Measurements from ENCODE around the gene DDX41.

Gene DDX41

DNA sequence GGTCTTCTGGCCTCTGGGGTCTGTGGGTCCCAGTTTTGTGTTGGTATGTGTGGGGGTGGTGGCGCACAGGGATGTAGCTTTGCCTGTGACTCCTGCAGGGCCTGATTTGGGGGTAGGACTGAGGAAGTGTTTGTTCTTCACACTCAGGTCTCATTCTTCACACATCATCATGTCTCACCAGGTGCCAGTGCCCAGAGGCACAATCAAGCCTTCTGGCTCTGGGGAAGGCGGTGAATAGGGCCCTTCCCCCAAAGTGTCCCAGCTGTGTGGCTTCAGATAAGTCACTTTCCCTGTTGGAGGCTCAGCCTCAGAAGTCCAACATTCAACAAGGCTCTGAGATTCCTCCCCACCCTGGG lies 48.5 kb downstream of the DDX41 start:
- peaks cover 0 to 42% (median 34%) of the 10 kb centered on the region in 4 donors for H3K4me1 ChIP-seq
- intact Hi-C loops (cut with DNase I; ENCODE audit: low total_unique reads), result no loop called here

DNA sequence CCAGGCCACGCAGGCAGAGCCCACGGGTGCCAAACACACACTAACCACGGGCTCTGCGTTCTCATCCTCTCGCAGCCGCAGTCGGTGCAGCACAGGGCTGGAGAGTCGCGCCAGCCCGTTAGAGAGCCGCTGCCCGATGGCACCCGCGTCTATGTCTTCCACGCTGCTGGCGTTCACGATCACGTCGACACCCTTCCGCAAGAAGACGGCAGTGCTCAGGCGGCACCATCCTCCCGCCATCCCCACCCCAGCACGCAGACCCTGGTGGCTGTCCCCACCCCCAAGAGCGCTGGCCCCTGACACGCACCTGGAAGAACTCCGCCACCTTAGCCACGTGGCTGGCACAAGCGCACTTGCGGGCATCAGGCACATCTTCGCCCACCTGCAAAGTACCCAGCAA lies 49.3 kb downstream of the DDX41 start:
- peaks cover 0 to 37% (median 29%) of the 10 kb centered on the region in 4 donors for H3K4me1 ChIP-seq
- intact Hi-C loops (cut with DNase I; ENCODE audit: low total_unique reads), result no loop called here
- no peaks in the 10 kb centered on the region for H3K27me3 ChIP-seq
- H3K9me3 ChIP-seq, result no peaks in the 10 kb centered on the region
- H3K4me3 ChIP-seq, result no peak overlapping the region
- H3K36me3 ChIP-seq, result peaks cover 27 to 40% (median 33%) of the 10 kb centered on the region in 3 donors
- no peak overlapping the region for H3K27ac ChIP-seq
- TF ChIP-seq CTCF (IDR thresholded peaks at IDR 0.05), result no peak
- DNase-seq, result no peak

More for the DNA sequence above, 48.5 kb downstream of the DDX41 start:
- TF ChIP-seq CTCF (IDR thresholded peaks at IDR 0.05), result no peak
- H3K27me3 ChIP-seq, result no peaks in the 10 kb centered on the region
- no peak for DNase-seq
- peaks cover 27 to 40% (median 32%) of the 10 kb centered on the region in 3 donors for H3K36me3 ChIP-seq
- H3K9me3 ChIP-seq, result no peaks in the 10 kb centered on the region
- H3K4me3 ChIP-seq, result no peak overlapping the region
- no peak overlapping the region for H3K27ac ChIP-seq

DNA sequence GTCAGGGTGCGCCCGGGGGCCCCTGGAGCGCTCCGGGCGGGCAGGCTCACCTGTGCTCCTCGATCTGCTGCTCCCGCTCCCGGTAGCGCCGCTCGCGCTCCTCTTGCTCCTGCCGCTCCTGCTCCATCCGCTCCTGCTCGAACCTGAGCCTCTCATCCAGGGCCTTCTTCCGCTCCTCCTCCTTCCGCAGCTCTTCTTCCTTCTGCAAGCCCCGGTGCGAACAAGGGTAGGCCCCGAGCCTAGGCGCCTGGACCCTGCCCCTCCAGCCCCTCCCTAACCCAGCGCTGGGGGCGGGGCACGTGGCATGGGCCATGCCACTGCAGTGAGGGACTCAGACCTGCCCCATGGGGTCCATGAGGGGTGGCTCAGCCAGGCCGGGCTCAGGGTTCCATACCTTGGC lies 49.9 kb downstream of the DDX41 start:
- DNase-seq, result no peak

DNA sequence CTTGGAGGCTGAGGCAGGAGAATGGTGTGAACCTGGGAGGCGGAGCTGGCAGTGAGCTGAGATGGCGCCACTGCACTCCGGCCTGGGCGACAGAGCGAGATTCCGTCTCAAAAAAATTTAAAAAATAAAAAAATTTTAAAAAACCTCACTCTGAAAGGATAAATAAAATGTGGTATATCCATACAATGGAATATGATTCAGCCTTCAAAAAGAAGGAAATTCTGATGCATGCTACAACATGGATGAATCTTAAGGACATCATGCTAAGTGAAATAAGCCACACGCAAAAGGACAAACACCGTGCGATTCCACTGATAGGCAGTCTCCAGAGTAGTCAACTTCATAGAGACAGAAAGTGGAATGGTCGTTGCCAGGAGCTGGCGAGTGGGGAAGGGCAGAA lies 51.7 kb downstream of the DDX41 start:
- H3K27ac ChIP-seq, result no peak overlapping the region
- peaks cover 27 to 46% (median 43%) of the 10 kb centered on the region in 3 donors for H3K36me3 ChIP-seq
- DNase-seq, result no peak
- intact Hi-C loops (cut with DNase I; ENCODE audit: low total_unique reads), result no loop called here
- peaks cover 0 to 13% (median 10%) of the 10 kb centered on the region in 4 donors for H3K4me1 ChIP-seq
- no peaks in the 10 kb centered on the region for H3K27me3 ChIP-seq
- no peaks in the 10 kb centered on the region for H3K9me3 ChIP-seq
- no peak for TF ChIP-seq CTCF (IDR thresholded peaks at IDR 0.05)
- no peak overlapping the region for H3K4me3 ChIP-seq

More for the DNA sequence above, 49.9 kb downstream of the DDX41 start:
- Histone ChIP-seq H3K27me3 (no peaks in the 10 kb centered on the region), H3K27ac (no peak overlapping the region), H3K4me1 (peaks cover 0 to 32% (median 23%) of the 10 kb centered on the region in 4 donors), H3K9me3 (no peaks in the 10 kb centered on the region), H3K4me3 (no peak overlapping the region), H3K36me3 (peaks cover 27 to 40% (median 38%) of the 10 kb centered on the region in 3 donors)
- no peak for TF ChIP-seq CTCF (IDR thresholded peaks at IDR 0.05)
- intact Hi-C loops (cut with DNase I; ENCODE audit: low total_unique reads), result no loop called here

- H3K27ac ChIP-seq, result no peak overlapping the region
- no peaks in the 10 kb centered on the region for H3K9me3 ChIP-seq
- no peak overlapping the region for H3K4me3 ChIP-seq
- peaks cover 0 to 8% (median 3%) of the 10 kb centered on the region in 4 donors for H3K4me1 ChIP-seq
- intact Hi-C loops (cut with DNase I; ENCODE audit: low total_unique reads), result no loop called here
- peaks cover 22 to 57% (median 51%) of the 10 kb centered on the region in 3 donors for H3K36me3 ChIP-seq
- no peak for DNase-seq
- no peak for TF ChIP-seq CTCF (IDR thresholded peaks at IDR 0.05)
- no peaks in the 10 kb centered on the region for H3K27me3 ChIP-seq
These were observed 54.6 kb downstream of the DDX41 start for GRCh38 chr5:177462021-177462670.

Measured in tibial artery (tissue), 4 donors.